Measurements from ENCODE around the gene SSH2. TPM values are rescaled to one million over a fixed set of nuclear protein-coding genes. Genes with fewer than 3 reads are reported as not detected.

The SSH2 gene
- total and polyA plus RNA-seq, 2 donors (not counting 1 experiment from before 2014, with no cell fraction given) = 51.5 to 183 TPM

DNA sequence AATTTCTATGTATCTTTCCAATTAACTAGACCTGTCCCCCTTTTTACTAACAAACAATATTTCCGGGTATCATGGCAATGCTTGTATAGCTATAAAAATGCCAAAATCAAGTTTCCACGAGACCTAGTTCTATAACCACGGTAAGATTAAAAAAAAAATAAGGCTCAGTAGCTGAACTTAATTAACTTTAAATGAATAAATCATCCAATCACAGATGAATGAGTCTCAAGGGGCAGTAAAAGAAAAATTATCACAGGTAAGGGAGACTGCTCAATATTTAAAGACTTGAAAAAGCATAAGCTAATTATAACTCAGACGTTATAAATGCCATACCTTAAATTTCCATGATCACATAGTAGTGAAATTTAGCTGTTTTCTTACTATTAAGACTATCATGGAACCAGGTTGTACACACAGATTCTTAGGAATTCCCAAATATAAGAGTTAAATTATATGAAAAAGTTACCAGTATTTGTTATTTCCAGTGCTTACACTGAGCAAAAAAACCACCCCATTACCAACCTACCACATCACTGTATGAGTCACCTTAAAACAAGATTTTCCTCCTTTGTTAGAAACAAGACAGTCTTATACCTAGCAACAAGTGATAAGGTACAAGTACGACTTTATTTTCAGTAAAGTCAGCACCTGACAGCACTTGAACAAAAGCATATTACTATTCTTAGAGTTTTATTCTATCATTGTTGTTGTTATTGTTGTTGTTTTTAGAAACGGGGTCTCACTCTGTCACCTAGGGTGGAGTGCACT is 20.6 kb downstream of the SSH2 start:
- Mint-ChIP-seq H3K4me1 (peaks cover 23% of the 10 kb centered on the region), H3K9me3 (ENCODE audit: insufficient read depth) (peaks cover 10% of the 10 kb centered on the region), H3K4me3 (no peak overlapping the region), H3K27me3 (no peaks in the 10 kb centered on the region), H3K27ac (no peak overlapping the region)
- 100% methylated on average over 1 of the region's 6 CpGs for WGBS (ENCODE audit: insufficient coverage)
- Histone ChIP-seq H3K9ac (ENCODE audit: low read length) (no peak overlapping the region), H3K36me3 (replicated peaks in 1 of 2; ENCODE audit: control extremely low read depth in 1 of 2, control insufficient read depth in 1 of 2, extremely low read depth in 1 of 2, insufficient read depth in 2 of 2, low read length in 1 of 2) (peaks cover 6 to 11% of the 10 kb centered on the region in 2 experiments), H3K4me2 (replicated peaks; ENCODE audit: low read depth, low read length, poor library complexity, severe bottlenecking) (no peak overlapping the region), H4K20me1 (ENCODE audit: control insufficient read depth, insufficient read depth, low read length, poor library complexity, severe bottlenecking) (peaks cover 34% of the 10 kb centered on the region), H3K27ac (ENCODE audit: low read length in 2 of 2) (no peak overlapping the region), H3K27me3 (replicated peaks in 1 of 4; ENCODE audit: control extremely low read depth in 1 of 4, control insufficient read depth in 3 of 4, insufficient read depth in 4 of 4, low read length in 3 of 4) (no peaks in the 10 kb centered on the region), H3K9me3 (ENCODE audit: control extremely low read depth in 1 of 3, control insufficient read depth in 2 of 3, insufficient read depth in 1 of 3, low read length in 2 of 3) (peaks cover 2 to 10% (median 6%) of the 10 kb centered on the region in 3 donors), H2AFZ (ENCODE audit: insufficient read depth, low read depth, low read length, poor library complexity, severe bottlenecking) (no peak overlapping the region), H3K79me2 (ENCODE audit: control insufficient read depth, insufficient read depth, low read length) (peaks cover 83% of the 10 kb centered on the region), H3K4me3 (ENCODE audit: control extremely low read depth in 1 of 5, extremely low read depth in 1 of 5, insufficient read depth in 1 of 5, low read depth in 2 of 5, low read length in 4 of 5) (no peak overlapping the region), H3K4me1 (ENCODE audit: control insufficient read depth in 2 of 2, insufficient read depth in 2 of 2, low read length in 2 of 2) (peaks cover 0 to 4% of the 10 kb centered on the region in 2 donors)
- ChIA-PET CTCF (interaction anchor here (0.6 to 1.2 kb wide), 4 partner anchors 15 to 322 kb away, joined by 3 to 6 read pairs (median 3); no protein-coding TSS in a partner anchor), POLR2A (interaction anchor here (0.6 kb wide), 1 partner anchor 102 kb away, joined by 8 read pairs; no protein-coding TSS in a partner anchor)
- DNase-seq = no peak
- TF ChIP-seq, protein P1, sequence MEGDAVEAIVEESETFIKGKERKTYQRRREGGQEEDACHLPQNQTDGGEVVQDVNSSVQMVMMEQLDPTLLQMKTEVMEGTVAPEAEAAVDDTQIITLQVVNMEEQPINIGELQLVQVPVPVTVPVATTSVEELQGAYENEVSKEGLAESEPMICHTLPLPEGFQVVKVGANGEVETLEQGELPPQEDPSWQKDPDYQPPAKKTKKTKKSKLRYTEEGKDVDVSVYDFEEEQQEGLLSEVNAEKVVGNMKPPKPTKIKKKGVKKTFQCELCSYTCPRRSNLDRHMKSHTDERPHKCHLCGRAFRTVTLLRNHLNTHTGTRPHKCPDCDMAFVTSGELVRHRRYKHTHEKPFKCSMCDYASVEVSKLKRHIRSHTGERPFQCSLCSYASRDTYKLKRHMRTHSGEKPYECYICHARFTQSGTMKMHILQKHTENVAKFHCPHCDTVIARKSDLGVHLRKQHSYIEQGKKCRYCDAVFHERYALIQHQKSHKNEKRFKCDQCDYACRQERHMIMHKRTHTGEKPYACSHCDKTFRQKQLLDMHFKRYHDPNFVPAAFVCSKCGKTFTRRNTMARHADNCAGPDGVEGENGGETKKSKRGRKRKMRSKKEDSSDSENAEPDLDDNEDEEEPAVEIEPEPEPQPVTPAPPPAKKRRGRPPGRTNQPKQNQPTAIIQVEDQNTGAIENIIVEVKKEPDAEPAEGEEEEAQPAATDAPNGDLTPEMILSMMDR (IDR thresholded peaks at IDR 0.05) = no peak
- no peak for TF ChIP-seq EZH2 (IDR thresholded peaks at IDR 0.05; ENCODE audit: borderline replicate concordance, insufficient read depth, low read depth, low read length, poor library complexity, severe bottlenecking)
- intact Hi-C loops (cut with micrococcal nuclease) = no loop called here
- no peak for ATAC-seq (ENCODE audit: low read depth)

DNA sequence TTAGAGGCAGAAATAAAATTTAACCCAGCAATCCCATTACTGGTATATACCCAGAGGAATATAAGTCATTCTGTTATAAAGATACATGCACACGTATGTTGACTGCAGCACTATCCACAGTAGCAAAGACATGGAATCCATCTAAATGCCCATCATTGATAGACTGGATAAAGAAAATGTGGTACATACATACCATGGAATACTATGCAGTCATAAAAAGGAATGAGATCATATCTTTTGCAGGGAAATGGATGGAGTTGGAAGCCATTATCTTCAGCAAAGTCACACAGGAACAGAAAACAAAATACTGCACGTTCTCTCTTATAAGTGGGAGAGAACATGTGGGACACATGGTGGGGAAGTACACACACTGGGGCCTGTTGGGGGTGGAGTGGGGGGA is 23.1 kb downstream of the SSH2 start:
- no peak overlapping the region for H3K27ac Mint-ChIP-seq
- POLR2A ChIA-PET = no interaction called here
- peaks cover 2 to 10% (median 6%) of the 10 kb centered on the region in 3 donors for H3K9me3 ChIP-seq (ENCODE audit: control extremely low read depth in 1 of 3, control insufficient read depth in 2 of 3, insufficient read depth in 1 of 3, low read length in 2 of 3)
- no peak overlapping the region for H3K4me2 ChIP-seq (replicated peaks; ENCODE audit: low read depth, low read length, poor library complexity, severe bottlenecking)
- peaks cover 84% of the 10 kb centered on the region for H3K79me2 ChIP-seq (ENCODE audit: control insufficient read depth, insufficient read depth, low read length)
- WGBS (ENCODE audit: insufficient coverage) = no CpG with 5 or more reads among the region's 2 CpGs
- H3K27ac ChIP-seq (ENCODE audit: low read length in 2 of 2) = no peak overlapping the region
- H3K9ac ChIP-seq (ENCODE audit: low read length) = no peak overlapping the region
- no peaks in the 10 kb centered on the region for H3K27me3 ChIP-seq (replicated peaks in 1 of 4; ENCODE audit: control extremely low read depth in 1 of 4, control insufficient read depth in 3 of 4, insufficient read depth in 4 of 4, low read length in 3 of 4)
- no peak overlapping the region for H2AFZ ChIP-seq (ENCODE audit: insufficient read depth, low read depth, low read length, poor library complexity, severe bottlenecking)
- peaks cover 4 to 6% of the 10 kb centered on the region in 2 experiments for H3K36me3 ChIP-seq (replicated peaks in 1 of 2; ENCODE audit: control extremely low read depth in 1 of 2, control insufficient read depth in 1 of 2, extremely low read depth in 1 of 2, insufficient read depth in 2 of 2, low read length in 1 of 2)
- no peak for TF ChIP-seq EZH2 (IDR thresholded peaks at IDR 0.05; ENCODE audit: borderline replicate concordance, insufficient read depth, low read depth, low read length, poor library complexity, severe bottlenecking)
- TF ChIP-seq, protein P1 (IDR thresholded peaks at IDR 0.05) = no peak
- no peak overlapping the region for H3K4me3 Mint-ChIP-seq
- H3K4me1 Mint-ChIP-seq = peaks cover 38% of the 10 kb centered on the region
- peaks cover 10% of the 10 kb centered on the region for H3K9me3 Mint-ChIP-seq (ENCODE audit: insufficient read depth)
- peaks cover 0 to 5% of the 10 kb centered on the region in 2 donors for H3K4me1 ChIP-seq (ENCODE audit: control insufficient read depth in 2 of 2, insufficient read depth in 2 of 2, low read length in 2 of 2)
- CTCF ChIA-PET = no interaction called here
- peaks cover 32% of the 10 kb centered on the region for H4K20me1 ChIP-seq (ENCODE audit: control insufficient read depth, insufficient read depth, low read length, poor library complexity, severe bottlenecking)
- intact Hi-C loops (cut with micrococcal nuclease) = no loop called here
- H3K4me3 ChIP-seq (ENCODE audit: control extremely low read depth in 1 of 5, extremely low read depth in 1 of 5, insufficient read depth in 1 of 5, low read depth in 2 of 5, low read length in 4 of 5) = no peak overlapping the region
- no peaks in the 10 kb centered on the region for H3K27me3 Mint-ChIP-seq
- DNase-seq (no peak), ATAC-seq (ENCODE audit: low read depth) (no peak)

Data from B cell (primary cell).